Parathyroid adenoma (tissue), 2 donors: ENCODE measurements around the gene ZNF408.

Source experiments
- H2AFZ ChIP-seq: fragments of 300-600 bp; sonication (generic); one replicate; pipeline ENCODE4 v1.7.0; 2017; ENCODE audit warnings: antibody characterized with exemption, mild to moderate bottlenecking
- H3K27ac ChIP-seq: fragments of 300-600 bp; sonication (generic); one replicate; pipeline ENCODE4 v1.7.0; 2017
- H3K27me3 ChIP-seq: fragments of 300-600 bp; sonication (generic); one replicate; pipeline ENCODE4 v1.7.0; 2017; ENCODE audit warnings: low read length; ENCODE audit not compliant: control insufficient read depth, insufficient read depth
- H3K36me3 ChIP-seq: fragments of 300-600 bp; sonication (generic); one replicate; pipeline ENCODE4 v1.7.0; 2017; ENCODE audit warnings: low read length; ENCODE audit not compliant: control insufficient read depth, insufficient read depth
- H3K4me1 ChIP-seq: fragments of 300-600 bp; sonication (generic); one replicate; pipeline ENCODE4 v1.7.0; 2017; ENCODE audit warnings: control low read depth
- H3K4me2 ChIP-seq: fragments of 300-600 bp; sonication (generic); one replicate; pipeline ENCODE4 v1.7.0; 2017; ENCODE audit warnings: low read length
- H3K4me3 ChIP-seq: fragments of 300-600 bp; sonication (generic); one replicate; pipeline ENCODE4 v1.7.0; 2017; ENCODE audit warnings: low read depth, low read length
- H3K79me2 ChIP-seq: fragments of 300-600 bp; sonication (generic); one replicate; pipeline ENCODE4 v1.7.0; 2017; ENCODE audit warnings: control low read depth
- H3K9ac ChIP-seq: fragments of 300-600 bp; sonication (generic); one replicate; pipeline ENCODE4 v1.7.0; 2017; ENCODE audit warnings: mild to moderate bottlenecking
- H3K9me3 ChIP-seq: fragments of 300-600 bp; sonication (generic); one replicate; pipeline ENCODE4 v1.7.0; 2017; ENCODE audit warnings: low read length; ENCODE audit not compliant: control insufficient read depth
- TF ChIP-seq, protein P1 (sequence below): fragments of 300-600 bp; sonication (generic); IDR thresholded peaks from one replicate; pipeline ENCODE4 v1.7.0; 2017; ENCODE audit warnings: antibody characterized with exemption, mild to moderate bottlenecking
- donor health status: primary hyperparathyroidism.

ZNF408 gene

GRCh38 chr11:46671958-46672315 is 28.9 kb upstream of the ZNF408 start:
- Histone ChIP-seq H3K79me2 (no peaks in the 10 kb centered on the region), H3K4me2 (no peak overlapping the region), H3K4me1 (peaks cover 9% of the 10 kb centered on the region), H3K27me3 (no peaks in the 10 kb centered on the region), H3K4me3 (no peak overlapping the region), H3K9ac (no peak overlapping the region), H2AFZ (no peak overlapping the region), H3K27ac (no peak overlapping the region), H3K36me3 (no peaks in the 10 kb centered on the region), H3K9me3 (no peaks in the 10 kb centered on the region)
- TF ChIP-seq, protein P1, sequence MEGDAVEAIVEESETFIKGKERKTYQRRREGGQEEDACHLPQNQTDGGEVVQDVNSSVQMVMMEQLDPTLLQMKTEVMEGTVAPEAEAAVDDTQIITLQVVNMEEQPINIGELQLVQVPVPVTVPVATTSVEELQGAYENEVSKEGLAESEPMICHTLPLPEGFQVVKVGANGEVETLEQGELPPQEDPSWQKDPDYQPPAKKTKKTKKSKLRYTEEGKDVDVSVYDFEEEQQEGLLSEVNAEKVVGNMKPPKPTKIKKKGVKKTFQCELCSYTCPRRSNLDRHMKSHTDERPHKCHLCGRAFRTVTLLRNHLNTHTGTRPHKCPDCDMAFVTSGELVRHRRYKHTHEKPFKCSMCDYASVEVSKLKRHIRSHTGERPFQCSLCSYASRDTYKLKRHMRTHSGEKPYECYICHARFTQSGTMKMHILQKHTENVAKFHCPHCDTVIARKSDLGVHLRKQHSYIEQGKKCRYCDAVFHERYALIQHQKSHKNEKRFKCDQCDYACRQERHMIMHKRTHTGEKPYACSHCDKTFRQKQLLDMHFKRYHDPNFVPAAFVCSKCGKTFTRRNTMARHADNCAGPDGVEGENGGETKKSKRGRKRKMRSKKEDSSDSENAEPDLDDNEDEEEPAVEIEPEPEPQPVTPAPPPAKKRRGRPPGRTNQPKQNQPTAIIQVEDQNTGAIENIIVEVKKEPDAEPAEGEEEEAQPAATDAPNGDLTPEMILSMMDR: no peak

DNA sequence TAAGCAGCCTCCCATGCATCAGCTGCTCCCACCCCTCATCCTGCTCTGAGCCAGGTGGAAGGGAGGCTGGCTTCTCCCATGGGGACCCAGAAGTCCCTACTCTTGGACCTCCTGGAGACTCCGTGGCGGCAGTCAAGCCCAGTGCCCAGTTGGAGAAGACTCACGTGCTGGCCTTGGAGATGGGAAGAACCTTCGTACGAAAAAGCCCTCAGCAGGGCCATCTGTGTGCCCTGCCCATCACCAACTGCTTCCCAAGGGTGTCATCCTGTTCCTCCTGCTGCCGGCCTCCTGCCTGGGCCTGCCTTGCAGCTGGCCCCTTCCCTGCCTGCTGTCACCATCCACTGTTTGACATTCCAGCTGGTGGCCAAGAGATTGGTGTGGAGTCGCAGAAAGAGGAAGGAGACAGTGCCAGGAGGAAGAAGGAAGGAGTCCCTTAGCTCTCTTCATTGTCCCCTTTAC is 28.4 kb upstream of the ZNF408 start:
- Histone ChIP-seq H3K4me3 (no peak overlapping the region), H3K27ac (no peak overlapping the region), H2AFZ (no peak overlapping the region), H3K9me3 (no peaks in the 10 kb centered on the region), H3K4me2 (no peak overlapping the region), H3K36me3 (no peaks in the 10 kb centered on the region), H3K4me1 (peaks cover 9% of the 10 kb centered on the region), H3K27me3 (no peaks in the 10 kb centered on the region), H3K79me2 (no peaks in the 10 kb centered on the region), H3K9ac (no peak overlapping the region)
- TF ChIP-seq, protein P1: no peak

GRCh38 chr11:46673713-46674462 is 26.9 kb upstream of the ZNF408 start:
- Histone ChIP-seq H3K4me2 (no peak overlapping the region), H3K9ac (no peak overlapping the region), H3K4me3 (no peak overlapping the region), H3K27ac (no peak overlapping the region), H3K79me2 (no peaks in the 10 kb centered on the region), H2AFZ (no peak overlapping the region), H3K9me3 (no peaks in the 10 kb centered on the region), H3K4me1 (peaks cover 9% of the 10 kb centered on the region), H3K36me3 (no peaks in the 10 kb centered on the region), H3K27me3 (no peaks in the 10 kb centered on the region)
- TF ChIP-seq, protein P1: no peak

- no peaks in the 10 kb centered on the region for H3K9me3 ChIP-seq
- H3K36me3 ChIP-seq: no peaks in the 10 kb centered on the region
- peaks cover 5% of the 10 kb centered on the region for H3K4me1 ChIP-seq
- H2AFZ ChIP-seq: no peak overlapping the region
- no peaks in the 10 kb centered on the region for H3K27me3 ChIP-seq
- peak overlapping the region; percentile 59 for H3K27ac ChIP-seq
- no peak overlapping the region for H3K4me3 ChIP-seq
- H3K4me2 ChIP-seq: no peak overlapping the region
- H3K79me2 ChIP-seq: no peaks in the 10 kb centered on the region
- TF ChIP-seq, protein P1: no peak
- no peak overlapping the region for H3K9ac ChIP-seq
Observed at GRCh38 chr11:46674463-46675287, 26.2 kb upstream of the ZNF408 start.
